ENCODE results near the gene PODN.

PODN gene

GRCh38 chr1:53087332-53088285, 25.6 kb downstream of the PODN start:
- no peak for TF ChIP-seq CTCF (IDR thresholded peaks at IDR 0.05; ENCODE audit: borderline replicate concordance, insufficient read depth, low read depth, low read length)
- H3K4me3 ChIP-seq (ENCODE audit: low read depth, low read length), result no peak overlapping the region

- H3K4me3 ChIP-seq (ENCODE audit: low read depth, low read length), result no peak overlapping the region
- TF ChIP-seq CTCF (IDR thresholded peaks at IDR 0.05; ENCODE audit: borderline replicate concordance, insufficient read depth, low read depth, low read length), result no peak
These were observed 26.7 kb downstream of the PODN start for GRCh38 chr1:53088616-53089300.

- no peak overlapping the region for H3K4me3 ChIP-seq (ENCODE audit: low read depth, low read length)
- no peak for TF ChIP-seq CTCF (IDR thresholded peaks at IDR 0.05; ENCODE audit: borderline replicate concordance, insufficient read depth, low read depth, low read length)
These were observed 27.6 kb downstream of the PODN start for GRCh38 chr1:53089478-53090226.

GRCh38 chr1:53090227-53091147, 28.5 kb downstream of the PODN start:
- no peak for TF ChIP-seq CTCF (IDR thresholded peaks at IDR 0.05; ENCODE audit: borderline replicate concordance, insufficient read depth, low read depth, low read length)
- no peak overlapping the region for H3K4me3 ChIP-seq (ENCODE audit: low read depth, low read length)

GRCh38 chr1:53091841-53092645, 30.0 kb downstream of the PODN start:
- no peak for TF ChIP-seq CTCF (IDR thresholded peaks at IDR 0.05; ENCODE audit: borderline replicate concordance, insufficient read depth, low read depth, low read length)
- H3K4me3 ChIP-seq (ENCODE audit: low read depth, low read length), result no peak overlapping the region
